NCI-H748 (cell line): Measurements from ENCODE around the gene TTC39C.

ENCODE experiments used
- DNase-seq: peaks from one replicate; lab custom pipeline; 2025; ENCODE audit not compliant: unreplicated experiment; lab: John Stamatoyannopoulos, UW

Gene TTC39C

GRCh38 chr18:24075767-24076597 is 61.4 kb downstream of the TTC39C start:
- DNase-seq: peak; percentile 82

GRCh38 chr18:24076950-24077349 is 62.4 kb downstream of the TTC39C start:
- DNase-seq: no peak

GRCh38 chr18:24078391-24078790 is 63.8 kb downstream of the TTC39C start:
- DNase-seq: no peak

- DNase-seq: no peak
Observed at GRCh38 chr18:24080861-24081260, 66.3 kb downstream of the TTC39C start.

- DNase-seq: no peak
Observed at GRCh38 chr18:24083550-24083949, 69.0 kb downstream of the TTC39C start.

- peak; percentile 92 for DNase-seq
Observed at GRCh38 chr18:24086082-24086481, 71.5 kb downstream of the TTC39C start.

GRCh38 chr18:24089076-24089475 is 74.5 kb downstream of the TTC39C start:
- DNase-seq: no peak

GRCh38 chr18:24089515-24090337 is 75.2 kb downstream of the TTC39C start:
- DNase-seq: no peak

GRCh38 chr18:24090876-24091275 is 76.3 kb downstream of the TTC39C start:
- no peak for DNase-seq

GRCh38 chr18:24094561-24094960 is 80.0 kb downstream of the TTC39C start:
- DNase-seq: no peak

GRCh38 chr18:24095976-24096375 is 81.4 kb downstream of the TTC39C start:
- no peak for DNase-seq

- DNase-seq: no peak
Observed at GRCh38 chr18:24103320-24104021, 88.9 kb downstream of the TTC39C start.

- DNase-seq: no peak
Observed at GRCh38 chr18:24104486-24104885, 89.9 kb downstream of the TTC39C start.

GRCh38 chr18:24108641-24109040 is 94.1 kb downstream of the TTC39C start:
- no peak for DNase-seq

GRCh38 chr18:24111936-24112335 is 97.4 kb downstream of the TTC39C start:
- DNase-seq: no peak

GRCh38 chr18:24112464-24112863 is 97.9 kb downstream of the TTC39C start:
- no peak for DNase-seq

GRCh38 chr18:24112874-24113615 is 98.5 kb downstream of the TTC39C start:
- no peak for DNase-seq

GRCh38 chr18:24114924-24115549 is 100.5 kb downstream of the TTC39C start:
- DNase-seq: no peak

- DNase-seq: no peak
Observed at GRCh38 chr18:24115628-24116027, 101.1 kb downstream of the TTC39C start.
